COLO829 (cell line): ENCODE results near the gene MSL3B.

Experiments used
- DNase-seq: peaks from one replicate; pipeline ENCODE4 v3.0.0; 2012; ENCODE audit warnings: low spot score

The MSL3B gene

GRCh38 chr2:233852056-233852455 lies 16.1 kb downstream of the MSL3B start:
- DNase-seq = no peak

- no peak for DNase-seq
These were observed 17.0 kb downstream of the MSL3B start for GRCh38 chr2:233851169-233851568.

- no peak for DNase-seq
These were observed 17.4 kb downstream of the MSL3B start for GRCh38 chr2:233850745-233851144.

GRCh38 chr2:233849607-233850271 lies 18.4 kb downstream of the MSL3B start:
- no peak for DNase-seq

GRCh38 chr2:233848276-233848675 lies 19.9 kb downstream of the MSL3B start:
- DNase-seq = no peak

- DNase-seq = no peak
These were observed 20.8 kb downstream of the MSL3B start for GRCh38 chr2:233847248-233847898.

- DNase-seq = no peak
These were observed 21.6 kb downstream of the MSL3B start for GRCh38 chr2:233846387-233847247.

- no peak for DNase-seq
These were observed 22.7 kb downstream of the MSL3B start for GRCh38 chr2:233845301-233846060.

- no peak for DNase-seq
These were observed 23.4 kb downstream of the MSL3B start for GRCh38 chr2:233844836-233845235.

- no peak for DNase-seq
These were observed 23.9 kb downstream of the MSL3B start for GRCh38 chr2:233844064-233844807.

DNA sequence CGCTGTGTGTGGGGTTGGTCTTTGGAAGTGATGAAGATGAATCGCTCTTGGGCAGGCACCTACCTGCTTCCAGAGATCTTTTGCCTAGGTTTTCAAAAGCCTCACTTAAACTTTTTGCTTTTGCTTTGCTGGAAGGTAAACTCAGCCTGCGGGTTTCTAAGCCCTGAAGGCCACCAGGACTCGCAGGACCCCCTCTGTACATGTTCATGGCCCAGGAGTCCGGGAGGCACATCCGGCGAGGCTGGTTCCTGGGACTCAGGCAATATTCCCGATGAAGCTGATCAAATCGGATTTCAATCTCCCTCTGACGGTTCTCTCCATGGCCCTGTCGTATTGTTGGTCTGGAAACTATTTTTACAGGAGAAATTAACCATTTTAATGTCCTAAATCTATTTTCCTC lies 27.0 kb downstream of the MSL3B start:
- DNase-seq = no peak

DNA sequence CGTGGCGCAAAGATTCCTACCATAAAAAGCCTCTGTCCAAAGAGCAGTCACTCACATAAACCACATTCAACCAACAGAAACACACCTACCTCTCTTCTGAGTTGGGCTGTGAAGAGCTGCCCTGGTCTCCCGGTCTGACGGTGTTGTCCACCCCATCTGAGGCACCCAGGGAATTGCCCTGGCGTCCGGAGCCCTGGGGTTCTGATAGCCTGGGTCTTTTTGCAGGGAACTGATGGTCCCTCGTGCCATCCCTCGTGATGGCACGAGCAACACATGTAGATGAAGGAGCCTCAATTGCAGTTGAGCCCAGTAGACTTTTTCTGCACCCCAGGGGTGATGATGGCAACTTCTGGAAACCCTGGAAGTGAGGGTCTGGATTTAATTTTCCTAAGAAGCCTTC lies 27.7 kb downstream of the MSL3B start:
- DNase-seq = no peak

- no peak for DNase-seq
These were observed 28.8 kb downstream of the MSL3B start for GRCh38 chr2:233839447-233839820.

- DNase-seq = no peak
These were observed 29.3 kb downstream of the MSL3B start for GRCh38 chr2:233838726-233839446.

DNA sequence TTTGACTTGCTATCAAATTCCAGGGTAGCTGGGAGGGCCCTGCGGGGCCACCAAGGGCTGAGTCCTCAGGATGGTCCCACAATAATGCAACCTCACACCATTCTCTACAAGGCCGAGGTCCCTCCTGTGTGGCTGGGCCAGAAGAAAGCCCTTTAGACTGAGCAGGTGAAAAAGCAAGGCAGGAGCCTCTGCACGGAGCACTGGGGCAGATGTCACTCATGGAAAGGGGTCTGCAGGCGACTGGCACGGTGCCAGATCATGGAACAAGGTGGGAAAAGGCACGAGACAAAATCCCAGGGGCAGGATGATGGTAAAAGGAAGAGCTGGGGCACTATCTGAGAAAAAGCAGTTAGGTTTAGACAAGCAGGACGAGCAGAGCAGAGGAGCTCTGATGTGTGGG lies 29.9 kb downstream of the MSL3B start:
- DNase-seq = no peak

GRCh38 chr2:233837694-233838229 lies 30.4 kb downstream of the MSL3B start:
- DNase-seq = no peak

- DNase-seq = no peak
These were observed 31.8 kb downstream of the MSL3B start for GRCh38 chr2:233836359-233836758.

DNA sequence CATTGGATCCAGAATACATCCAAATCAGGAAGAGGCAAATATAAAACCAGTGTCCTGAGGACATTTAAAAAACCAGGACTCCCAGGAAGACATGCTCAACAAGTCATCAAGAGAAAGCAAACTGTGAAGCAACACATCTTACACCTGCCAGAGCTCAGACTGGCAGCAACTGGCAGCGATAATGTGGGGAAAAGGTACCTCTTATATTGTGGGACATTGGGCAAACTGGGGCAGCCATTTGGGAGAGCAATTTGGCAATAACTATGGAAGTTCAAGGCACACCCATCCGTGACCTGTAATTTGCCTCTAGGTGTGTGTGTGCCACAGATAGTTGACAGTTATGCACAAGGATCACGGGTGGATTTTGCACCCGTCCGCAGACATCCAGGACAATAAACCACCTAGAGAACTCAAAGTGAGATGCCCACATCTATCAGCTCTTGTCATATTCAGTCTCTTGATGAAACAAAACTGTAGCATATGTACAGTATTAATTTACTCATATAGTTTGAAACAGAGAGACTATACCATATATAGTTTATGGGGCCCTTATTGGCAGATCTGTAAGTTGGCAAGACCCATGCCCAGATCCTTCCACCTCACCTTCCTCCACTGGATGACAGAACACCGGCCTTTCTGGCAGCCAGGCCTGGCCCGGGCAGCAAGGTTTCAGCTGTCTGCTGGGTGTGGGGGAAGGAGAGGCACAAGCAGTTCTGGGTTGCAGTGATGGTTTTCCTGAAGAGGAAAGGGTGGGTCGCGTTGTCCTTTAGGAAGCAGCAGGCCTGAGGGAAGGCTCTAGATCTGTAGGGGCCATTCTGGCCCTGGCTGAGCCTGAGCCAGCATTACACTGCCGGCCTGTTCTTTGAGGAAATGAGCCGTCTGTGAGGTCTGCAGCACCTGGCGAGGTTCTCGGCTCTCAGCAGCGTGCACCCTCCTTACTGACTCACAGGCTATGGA lies 32.7 kb downstream of the MSL3B start:
- DNase-seq = no peak

DNA sequence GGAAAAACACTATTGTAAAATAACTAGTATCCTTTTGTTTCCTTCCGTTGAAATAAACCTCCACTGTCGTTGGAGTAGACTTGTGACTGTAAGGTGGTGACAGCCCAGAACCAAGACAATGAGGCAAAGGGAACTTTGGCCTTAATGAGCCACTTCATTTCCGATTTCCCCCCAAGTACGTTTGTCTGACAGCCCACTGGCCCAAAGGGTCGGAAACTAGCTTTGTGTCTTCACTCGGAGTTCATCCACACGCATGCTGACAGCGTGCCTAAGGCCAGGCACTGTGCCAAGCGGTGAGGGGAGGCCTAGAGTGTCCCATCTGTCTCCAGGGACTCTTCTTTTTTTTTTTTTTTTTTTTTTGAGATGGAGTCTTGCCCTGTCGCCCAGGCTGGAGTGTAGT lies 34.8 kb downstream of the MSL3B start:
- DNase-seq = no peak
